ENCODE measurements around the gene NOX3.
"Not testable (repeated sequence)": the region's sequence is repeated elsewhere in the genome, so short reads cannot be mapped to it uniquely, and the experiment has no call there.

Gene NOX3

DNA sequence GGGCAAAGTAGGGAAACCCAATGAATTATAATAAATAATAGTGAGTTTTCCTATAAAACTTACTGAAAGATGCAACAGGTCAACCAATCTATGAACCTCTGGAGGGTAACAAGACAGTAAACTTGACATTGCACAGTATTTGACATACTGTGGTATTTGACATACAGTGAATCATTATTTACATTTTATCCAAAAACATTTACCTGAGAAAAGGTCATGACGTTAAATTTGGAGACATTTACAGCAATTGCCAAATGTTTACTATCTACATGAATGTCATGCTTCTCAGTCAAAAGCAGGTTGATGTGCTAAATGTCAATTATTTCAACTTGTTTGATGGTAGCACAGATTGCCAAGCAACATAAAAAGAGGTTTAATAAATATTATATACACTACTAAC, 35.8 kb upstream of the NOX3 start:
- TF ChIP-seq, protein P1, sequence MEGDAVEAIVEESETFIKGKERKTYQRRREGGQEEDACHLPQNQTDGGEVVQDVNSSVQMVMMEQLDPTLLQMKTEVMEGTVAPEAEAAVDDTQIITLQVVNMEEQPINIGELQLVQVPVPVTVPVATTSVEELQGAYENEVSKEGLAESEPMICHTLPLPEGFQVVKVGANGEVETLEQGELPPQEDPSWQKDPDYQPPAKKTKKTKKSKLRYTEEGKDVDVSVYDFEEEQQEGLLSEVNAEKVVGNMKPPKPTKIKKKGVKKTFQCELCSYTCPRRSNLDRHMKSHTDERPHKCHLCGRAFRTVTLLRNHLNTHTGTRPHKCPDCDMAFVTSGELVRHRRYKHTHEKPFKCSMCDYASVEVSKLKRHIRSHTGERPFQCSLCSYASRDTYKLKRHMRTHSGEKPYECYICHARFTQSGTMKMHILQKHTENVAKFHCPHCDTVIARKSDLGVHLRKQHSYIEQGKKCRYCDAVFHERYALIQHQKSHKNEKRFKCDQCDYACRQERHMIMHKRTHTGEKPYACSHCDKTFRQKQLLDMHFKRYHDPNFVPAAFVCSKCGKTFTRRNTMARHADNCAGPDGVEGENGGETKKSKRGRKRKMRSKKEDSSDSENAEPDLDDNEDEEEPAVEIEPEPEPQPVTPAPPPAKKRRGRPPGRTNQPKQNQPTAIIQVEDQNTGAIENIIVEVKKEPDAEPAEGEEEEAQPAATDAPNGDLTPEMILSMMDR (IDR thresholded peaks at IDR 0.05; ENCODE audit: insufficient read depth, low read length, poor library complexity, severe bottlenecking), result no peak
- no peak for DNase-seq (ENCODE audit: extremely low read depth, insufficient read length)
- Histone ChIP-seq H3K27me3 (replicated peaks; ENCODE audit: control insufficient read depth, insufficient read depth, low read length) (no peaks in the 10 kb centered on the region), H3K36me3 (ENCODE audit: control insufficient read depth, insufficient read depth, low read length) (no peaks in the 10 kb centered on the region), H3K4me3 (replicated peaks; ENCODE audit: low read depth, low read length) (no peak overlapping the region)

DNA sequence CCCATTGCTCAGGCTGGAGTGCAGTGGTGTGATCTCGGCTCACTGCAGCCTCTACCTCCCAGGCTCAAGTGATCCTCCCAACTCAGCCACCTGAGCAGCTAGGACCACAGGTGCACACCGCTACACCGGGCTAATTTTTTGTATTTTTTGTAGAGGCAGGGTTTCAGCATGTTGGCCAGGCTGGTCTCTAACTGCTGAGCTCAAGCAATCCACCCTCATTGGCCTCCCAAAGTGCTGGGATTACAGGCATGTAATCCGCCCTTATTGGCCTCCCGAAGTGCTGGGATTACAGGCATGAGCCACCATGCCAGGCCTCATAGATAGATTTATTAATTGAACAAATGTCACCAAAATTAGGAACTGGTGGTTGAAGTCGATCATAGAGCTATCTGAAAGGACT, 32.6 kb upstream of the NOX3 start:
- H3K27me3 ChIP-seq (replicated peaks; ENCODE audit: control insufficient read depth, insufficient read depth, low read length); H3K4me3 ChIP-seq (replicated peaks; ENCODE audit: low read depth, low read length); DNase-seq (ENCODE audit: extremely low read depth, insufficient read length); H3K36me3 ChIP-seq (ENCODE audit: control insufficient read depth, insufficient read depth, low read length): not testable (repeated sequence)

DNA sequence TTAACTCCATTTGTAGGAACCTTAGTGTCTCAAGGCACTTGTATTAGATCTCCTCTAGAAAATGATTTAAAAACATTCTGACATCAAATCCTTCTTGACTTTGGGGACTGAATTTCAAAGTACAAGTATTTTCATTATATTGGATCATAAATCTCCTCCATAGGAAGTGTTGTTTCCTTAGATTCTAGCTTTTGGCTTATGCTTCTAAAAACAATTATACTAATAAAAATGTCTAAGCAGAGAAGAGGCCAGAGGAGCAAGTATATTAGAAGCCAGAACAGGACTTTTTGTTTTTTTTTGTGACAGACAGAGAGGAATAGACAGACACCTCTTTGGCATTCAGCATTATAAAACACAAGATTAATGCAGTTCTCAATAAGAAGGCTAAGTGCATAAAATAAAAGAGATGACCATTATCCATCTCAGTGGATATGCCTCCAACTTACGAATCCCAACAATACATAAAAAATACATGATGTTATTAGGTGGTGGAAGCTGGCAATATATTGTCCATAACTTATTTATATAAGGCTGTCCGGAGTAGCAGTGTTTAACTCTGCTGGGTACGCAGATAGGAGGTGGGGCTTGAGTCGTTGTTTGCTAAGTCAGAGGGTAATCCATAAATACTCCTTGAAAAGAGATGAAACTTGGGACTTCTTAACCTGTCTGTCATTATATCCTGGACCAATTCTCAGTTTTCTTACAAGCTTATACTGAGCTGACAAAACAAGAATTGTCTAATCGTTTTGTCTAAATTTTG, 31.9 kb upstream of the NOX3 start:
- no peak for DNase-seq (ENCODE audit: extremely low read depth, insufficient read length)
- TF ChIP-seq, protein P1 (IDR thresholded peaks at IDR 0.05; ENCODE audit: insufficient read depth, low read length, poor library complexity, severe bottlenecking), result no peak
- Histone ChIP-seq H3K27me3 (replicated peaks; ENCODE audit: control insufficient read depth, insufficient read depth, low read length) (no peaks in the 10 kb centered on the region), H3K36me3 (ENCODE audit: control insufficient read depth, insufficient read depth, low read length) (no peaks in the 10 kb centered on the region), H3K4me3 (replicated peaks; ENCODE audit: low read depth, low read length) (no peak overlapping the region)

DNA sequence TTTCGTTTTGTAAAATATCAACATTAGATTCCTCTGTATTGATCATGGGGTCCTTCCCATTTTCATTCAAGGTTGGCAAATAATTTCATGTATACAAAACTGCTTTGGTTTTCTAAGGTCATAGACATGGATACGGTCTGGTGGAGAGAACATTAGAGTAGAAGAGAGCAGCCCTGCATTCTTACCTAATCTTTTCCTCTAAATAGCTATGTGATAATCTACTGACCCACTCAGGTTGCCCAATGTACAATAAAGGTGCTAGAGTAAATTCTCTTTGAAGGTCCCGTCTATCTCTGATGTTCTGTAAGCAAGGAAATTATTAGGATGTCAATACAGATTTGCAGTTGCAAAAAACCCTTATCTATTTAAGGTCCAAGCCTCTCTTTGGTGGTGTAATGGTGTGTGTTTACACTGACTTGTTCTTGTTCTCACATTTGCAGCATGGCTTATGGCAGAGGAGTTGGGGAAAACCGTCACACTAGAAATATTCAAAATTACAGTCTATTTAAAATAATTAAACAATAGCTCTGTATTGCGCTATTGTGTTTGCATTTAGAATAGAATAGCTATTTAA, 31.2 kb upstream of the NOX3 start:
- Histone ChIP-seq H3K27me3 (replicated peaks; ENCODE audit: control insufficient read depth, insufficient read depth, low read length) (no peaks in the 10 kb centered on the region), H3K4me3 (replicated peaks; ENCODE audit: low read depth, low read length) (no peak overlapping the region), H3K36me3 (ENCODE audit: control insufficient read depth, insufficient read depth, low read length) (no peaks in the 10 kb centered on the region)
- no peak for DNase-seq (ENCODE audit: extremely low read depth, insufficient read length)
- TF ChIP-seq, protein P1 (IDR thresholded peaks at IDR 0.05; ENCODE audit: insufficient read depth, low read length, poor library complexity, severe bottlenecking), result no peak

DNA sequence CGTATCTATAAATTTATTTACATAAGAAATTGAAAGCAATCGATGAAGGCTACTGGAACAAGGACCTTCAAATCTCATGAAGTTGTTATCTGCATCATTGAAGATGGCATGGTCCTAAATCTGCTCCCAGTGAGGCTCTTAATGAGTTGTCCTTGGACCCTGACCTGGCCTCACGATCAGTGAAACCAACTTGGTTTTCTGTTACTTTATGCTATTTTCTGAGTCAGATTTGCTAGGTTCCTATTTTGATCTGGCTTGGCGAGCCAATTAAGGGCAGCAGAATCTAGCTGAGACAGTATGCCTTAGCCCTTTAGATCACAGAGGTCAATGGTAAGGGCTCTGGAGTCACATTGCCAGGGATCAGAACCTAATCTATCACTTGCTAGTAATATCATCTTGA, 30.1 kb upstream of the NOX3 start:
- DNase-seq (ENCODE audit: extremely low read depth, insufficient read length), result no peak
- TF ChIP-seq, protein P1 (IDR thresholded peaks at IDR 0.05; ENCODE audit: insufficient read depth, low read length, poor library complexity, severe bottlenecking), result no peak
- Histone ChIP-seq H3K27me3 (replicated peaks; ENCODE audit: control insufficient read depth, insufficient read depth, low read length) (no peaks in the 10 kb centered on the region), H3K36me3 (ENCODE audit: control insufficient read depth, insufficient read depth, low read length) (no peaks in the 10 kb centered on the region), H3K4me3 (replicated peaks; ENCODE audit: low read depth, low read length) (no peak overlapping the region)

DNA sequence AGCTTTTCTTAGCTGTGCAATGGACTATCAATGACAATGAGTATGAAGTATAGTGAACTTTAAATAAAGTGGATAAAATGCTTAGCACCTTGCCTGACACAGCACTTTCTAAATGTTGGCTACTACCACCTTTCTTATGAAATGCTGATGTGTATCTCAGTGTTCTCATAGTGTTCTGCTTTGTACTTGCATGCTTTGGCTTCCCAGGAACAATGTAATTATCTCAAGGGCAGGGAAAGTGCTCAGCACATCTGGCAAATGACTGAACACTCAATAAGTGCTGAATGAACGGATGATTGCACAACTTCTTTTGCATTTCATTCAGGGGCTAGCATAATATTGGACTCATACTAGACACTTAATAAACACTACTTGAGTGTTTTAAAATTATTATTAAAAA, 28.2 kb upstream of the NOX3 start:
- Histone ChIP-seq H3K4me3 (replicated peaks; ENCODE audit: low read depth, low read length) (no peak overlapping the region), H3K27me3 (replicated peaks; ENCODE audit: control insufficient read depth, insufficient read depth, low read length) (no peaks in the 10 kb centered on the region), H3K36me3 (ENCODE audit: control insufficient read depth, insufficient read depth, low read length) (no peaks in the 10 kb centered on the region)
- TF ChIP-seq, protein P1 (IDR thresholded peaks at IDR 0.05; ENCODE audit: insufficient read depth, low read length, poor library complexity, severe bottlenecking), result no peak
- DNase-seq (ENCODE audit: extremely low read depth, insufficient read length), result no peak
